Measurements from ENCODE around the gene CHRNG.
"Not testable (repeated sequence)": the region's sequence is repeated elsewhere in the genome, so short reads cannot be mapped to it uniquely, and the experiment has no call there.

Gene CHRNG

DNA sequence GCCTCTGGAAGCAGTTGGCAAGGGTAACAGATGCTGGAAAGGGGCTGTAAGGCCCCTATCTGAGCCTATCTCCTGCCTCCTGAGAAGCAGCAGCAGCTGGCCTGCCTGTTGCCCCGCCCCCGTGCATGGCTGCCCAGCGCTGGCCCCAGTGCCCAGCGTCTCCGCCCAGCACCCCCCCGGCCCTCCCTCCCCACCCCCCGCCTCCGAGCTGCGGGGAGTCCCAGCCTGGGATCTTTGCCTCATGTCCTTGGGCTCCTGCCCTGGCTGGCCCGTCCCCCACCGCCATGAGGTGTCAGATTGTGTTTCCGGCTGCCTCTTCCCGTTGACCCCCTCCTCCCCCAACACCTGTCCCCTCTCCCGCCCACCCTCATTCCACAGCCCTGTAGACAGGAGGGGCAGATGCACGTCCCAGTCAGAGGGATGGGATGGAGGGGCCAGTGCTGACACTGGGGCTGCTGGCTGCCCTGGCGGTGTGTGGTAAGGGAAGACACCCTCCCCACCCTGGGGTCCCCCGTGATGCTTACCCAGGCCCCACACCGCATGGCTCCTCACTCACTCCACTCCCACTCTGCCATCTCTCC is 13.6 kb upstream of the CHRNG start, which contains the start of gene CHRND:
Gene CHRND, plus strand, starts transcription at position 370 of the 581 bp plus-strand sequence. Its CDS starts 56 bp downstream, at position 426.
- DNase-seq (ENCODE audit: low read depth, low spot score): no peak

GRCh38 chr2:232526372-232526941 is 13.0 kb upstream of the CHRNG start:
- no peak for DNase-seq (ENCODE audit: low read depth, low spot score)
- no peak overlapping the region for H3K27ac ChIP-seq

More for the DNA sequence above, 13.6 kb upstream of the CHRNG start, which contains the start of gene CHRND:
- no peak within 1 kb of the TSS for H3K27ac ChIP-seq

DNA sequence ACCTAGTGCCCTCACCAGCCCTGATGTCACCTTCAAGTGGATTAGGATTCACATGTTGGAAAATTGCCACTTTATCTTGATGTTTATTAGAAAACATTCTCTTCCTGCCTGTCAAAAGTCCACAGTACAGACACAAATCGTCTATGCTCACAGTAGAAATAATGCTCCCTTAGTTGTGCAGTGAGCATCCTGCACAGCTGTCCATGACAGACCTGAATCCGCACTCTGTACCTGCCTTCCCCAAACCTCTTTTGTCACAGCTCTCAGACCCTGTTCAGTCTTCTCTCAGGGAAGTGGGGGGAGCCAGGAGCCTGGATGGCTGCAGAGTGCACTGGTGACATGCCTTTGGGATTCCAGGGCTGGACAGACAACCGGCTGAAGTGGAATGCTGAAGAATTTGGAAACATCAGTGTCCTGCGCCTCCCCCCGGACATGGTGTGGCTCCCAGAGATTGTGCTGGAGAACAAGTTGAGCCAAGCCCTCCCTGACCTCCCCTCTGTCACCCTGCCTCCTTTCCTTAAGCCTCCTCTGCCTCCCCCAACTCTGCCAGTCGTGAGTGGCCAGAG is 11.5 kb upstream of the CHRNG start:
- DNase-seq (ENCODE audit: low read depth, low spot score): no peak
- H3K27ac ChIP-seq: no peak overlapping the region

DNA sequence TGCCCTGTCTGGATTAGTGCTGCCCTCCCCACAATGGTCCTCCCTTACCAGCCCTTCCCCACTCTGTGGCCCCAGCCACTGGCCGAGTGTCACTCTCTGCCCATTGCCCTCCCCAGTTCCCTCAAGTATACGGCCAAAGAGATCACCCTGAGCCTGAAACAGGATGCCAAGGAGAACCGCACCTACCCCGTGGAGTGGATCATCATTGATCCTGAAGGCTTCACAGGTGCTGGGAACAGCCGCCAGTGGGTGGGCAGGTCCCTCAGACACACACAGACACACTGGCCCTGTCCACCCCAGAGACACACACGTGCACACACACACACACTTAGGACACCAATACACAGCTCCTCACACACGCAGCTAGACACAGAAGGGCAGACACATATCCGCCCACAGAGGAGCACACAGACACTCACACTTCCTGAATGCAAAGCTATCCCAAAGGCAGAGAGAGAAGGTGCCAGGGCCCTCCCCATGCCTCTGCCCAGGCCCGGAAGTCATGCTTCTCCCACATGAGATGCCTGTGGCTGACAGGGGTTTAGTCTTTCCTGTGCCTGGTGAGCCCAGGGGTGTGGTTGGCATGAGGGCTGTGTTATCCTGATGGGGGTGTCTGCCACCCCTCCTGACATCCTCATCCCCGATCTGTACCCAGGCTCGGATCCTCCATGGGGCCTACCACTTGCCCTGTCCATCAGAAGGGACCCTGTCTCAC is 10.6 kb upstream of the CHRNG start:
- no peak for DNase-seq (ENCODE audit: low read depth, low spot score)
- H3K27ac ChIP-seq: no peak overlapping the region

DNA sequence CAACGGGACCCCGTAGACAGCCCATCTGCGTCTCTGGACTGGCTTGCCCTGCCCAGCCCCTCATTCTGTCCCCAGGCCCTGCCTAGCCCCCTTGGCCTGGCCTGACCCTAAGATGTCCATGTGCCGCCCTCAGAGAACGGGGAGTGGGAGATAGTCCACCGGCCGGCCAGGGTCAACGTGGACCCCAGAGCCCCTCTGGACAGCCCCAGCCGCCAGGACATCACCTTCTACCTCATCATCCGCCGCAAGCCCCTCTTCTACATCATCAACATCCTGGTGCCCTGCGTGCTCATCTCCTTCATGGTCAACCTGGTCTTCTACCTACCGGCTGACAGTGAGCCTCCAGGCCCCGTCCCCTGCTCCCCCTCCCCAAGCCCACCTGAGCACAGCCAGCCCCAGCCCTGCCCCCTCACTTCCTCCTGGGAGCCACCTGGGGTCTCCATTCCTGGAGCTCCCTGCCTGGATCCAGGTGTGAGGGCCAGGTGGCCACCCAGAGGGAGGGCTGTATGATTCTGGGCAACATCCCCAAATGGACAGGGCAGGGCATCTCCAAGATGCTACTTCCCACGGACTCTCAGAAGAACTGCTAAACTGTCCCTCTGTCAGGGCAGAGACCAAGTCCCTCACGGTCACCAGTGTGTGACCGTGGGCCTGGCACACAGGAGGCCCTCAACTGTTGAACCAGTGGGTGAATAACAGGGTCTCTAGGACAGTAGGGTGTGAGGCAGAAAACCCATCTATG is 9.5 kb upstream of the CHRNG start:
- no peak for DNase-seq (ENCODE audit: low read depth, low spot score)
- no peak overlapping the region for H3K27ac ChIP-seq

DNA sequence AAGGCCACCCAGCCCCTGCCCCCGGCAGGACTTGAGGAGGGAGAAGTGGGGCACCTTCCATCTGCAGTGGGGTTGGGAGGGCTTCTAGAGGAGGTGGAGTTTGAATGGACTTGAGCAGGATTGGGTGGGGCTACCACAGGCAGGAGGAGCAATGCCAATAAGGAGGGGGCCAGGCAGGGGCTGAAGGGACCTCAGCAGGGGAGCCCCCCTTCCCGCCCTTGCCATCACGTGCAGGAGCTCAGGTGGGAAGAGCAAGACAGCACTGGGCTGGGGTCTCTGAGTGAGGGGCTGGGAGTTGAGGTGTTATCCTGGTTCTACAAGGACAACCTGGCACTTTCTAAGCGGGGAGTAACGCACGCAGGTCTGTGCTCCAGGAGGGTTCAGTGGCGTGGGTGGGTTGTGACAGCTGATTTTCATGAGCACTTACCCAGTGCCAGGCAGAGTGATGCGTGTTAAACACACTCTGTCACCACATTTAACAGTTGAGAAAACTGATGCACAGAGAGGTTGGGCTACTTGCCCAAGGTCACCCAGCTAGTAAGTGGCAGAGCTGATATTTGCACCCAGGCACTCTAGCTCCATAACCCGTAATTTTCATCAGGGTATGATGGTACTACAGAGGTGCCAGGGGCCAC is 8.7 kb upstream of the CHRNG start:
- no peak for DNase-seq (ENCODE audit: low read depth, low spot score)
- no peak overlapping the region for H3K27ac ChIP-seq

DNA sequence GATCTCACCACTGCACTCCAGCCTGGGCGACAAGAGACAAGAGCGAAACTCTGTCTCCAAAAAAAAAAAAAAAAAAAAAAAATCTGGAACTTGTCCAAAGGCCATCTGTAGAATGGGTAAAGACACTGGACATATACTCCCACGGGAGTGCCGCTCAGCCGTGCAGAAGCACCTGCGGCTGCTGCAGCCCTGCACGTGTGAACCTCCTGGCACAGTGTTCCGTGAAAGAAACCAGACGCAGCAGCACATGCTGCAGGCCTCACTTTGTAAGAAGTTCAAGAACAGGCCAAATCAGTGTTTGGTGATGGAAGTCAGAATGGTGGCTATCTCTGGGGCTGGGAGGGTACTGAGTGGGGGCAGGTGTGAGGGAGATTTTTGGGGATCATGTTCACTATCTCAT is 7.1 kb upstream of the CHRNG start:
- no peak overlapping the region for H3K27ac ChIP-seq
- DNase-seq (ENCODE audit: low read depth, low spot score): no peak

GRCh38 chr2:232532821-232533220 is 6.7 kb upstream of the CHRNG start:
- DNase-seq (ENCODE audit: low read depth, low spot score); H3K27ac ChIP-seq: not testable (repeated sequence)

GRCh38 chr2:232533944-232534710 is 5.4 kb upstream of the CHRNG start:
- no peak for DNase-seq (ENCODE audit: low read depth, low spot score)
- no peak overlapping the region for H3K27ac ChIP-seq

GRCh38 chr2:232534940-232535651 is 4.4 kb upstream of the CHRNG start:
- DNase-seq (ENCODE audit: low read depth, low spot score): no peak

DNA sequence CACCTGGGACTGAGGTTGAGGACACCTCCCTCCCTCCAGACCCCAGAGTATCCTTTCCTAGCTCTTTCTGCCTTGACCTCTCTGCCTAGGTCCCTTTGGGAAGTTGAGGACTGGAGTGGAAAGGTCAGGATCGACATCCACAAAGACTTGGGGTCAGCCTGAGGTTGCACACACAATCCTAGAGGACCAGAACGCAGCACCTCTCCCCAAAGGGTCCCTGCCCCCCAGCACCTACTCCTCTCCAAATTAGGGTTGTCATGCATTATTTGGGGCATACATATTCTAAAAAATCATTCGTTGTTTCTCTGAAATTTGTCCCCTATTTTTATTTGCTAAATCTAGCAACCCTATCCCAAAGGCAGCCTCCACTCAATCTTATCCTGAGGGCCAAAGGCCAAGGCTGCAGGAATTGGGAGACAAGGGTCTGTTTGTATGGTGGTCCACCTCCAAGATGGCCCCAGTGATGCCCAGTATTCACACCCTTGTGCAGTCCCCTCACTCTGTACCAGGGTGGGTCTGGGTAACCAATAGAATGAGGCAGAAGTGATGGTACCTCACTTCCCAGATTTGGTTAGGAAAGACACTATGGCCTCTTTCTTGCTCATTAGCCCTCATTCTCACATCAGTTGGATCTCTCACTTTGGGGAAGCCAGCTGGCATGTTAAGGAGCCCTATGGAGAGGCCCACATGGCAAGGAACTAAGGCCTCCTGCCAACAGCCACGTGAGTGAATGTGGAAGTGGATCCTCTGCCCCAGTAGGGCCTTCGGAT is 3.5 kb upstream of the CHRNG start:
- DNase-seq (ENCODE audit: low read depth, low spot score): no peak
- H3K27ac ChIP-seq: no peak overlapping the region

More at GRCh38 chr2:232534940-232535651, 4.4 kb upstream of the CHRNG start:
- H3K27ac ChIP-seq: no peak overlapping the region

GRCh38 chr2:232537079-232537478 is 2.4 kb upstream of the CHRNG start:
- no peak overlapping the region for H3K27ac ChIP-seq
- DNase-seq (ENCODE audit: low read depth, low spot score): no peak

GRCh38 chr2:232537499-232537898 is 2.0 kb upstream of the CHRNG start:
- no peak overlapping the region for H3K27ac ChIP-seq
- no peak for DNase-seq (ENCODE audit: low read depth, low spot score)

- DNase-seq (ENCODE audit: low read depth, low spot score): no peak
- H3K27ac ChIP-seq: no peak overlapping the region
These were observed 821 bp upstream of the CHRNG start for GRCh38 chr2:232538671-232539070.

- DNase-seq (ENCODE audit: low read depth, low spot score): no peak
- no peak overlapping the region for H3K27ac ChIP-seq
These were observed 1.0 kb downstream of the CHRNG start for GRCh38 chr2:232540441-232541041.

DNA sequence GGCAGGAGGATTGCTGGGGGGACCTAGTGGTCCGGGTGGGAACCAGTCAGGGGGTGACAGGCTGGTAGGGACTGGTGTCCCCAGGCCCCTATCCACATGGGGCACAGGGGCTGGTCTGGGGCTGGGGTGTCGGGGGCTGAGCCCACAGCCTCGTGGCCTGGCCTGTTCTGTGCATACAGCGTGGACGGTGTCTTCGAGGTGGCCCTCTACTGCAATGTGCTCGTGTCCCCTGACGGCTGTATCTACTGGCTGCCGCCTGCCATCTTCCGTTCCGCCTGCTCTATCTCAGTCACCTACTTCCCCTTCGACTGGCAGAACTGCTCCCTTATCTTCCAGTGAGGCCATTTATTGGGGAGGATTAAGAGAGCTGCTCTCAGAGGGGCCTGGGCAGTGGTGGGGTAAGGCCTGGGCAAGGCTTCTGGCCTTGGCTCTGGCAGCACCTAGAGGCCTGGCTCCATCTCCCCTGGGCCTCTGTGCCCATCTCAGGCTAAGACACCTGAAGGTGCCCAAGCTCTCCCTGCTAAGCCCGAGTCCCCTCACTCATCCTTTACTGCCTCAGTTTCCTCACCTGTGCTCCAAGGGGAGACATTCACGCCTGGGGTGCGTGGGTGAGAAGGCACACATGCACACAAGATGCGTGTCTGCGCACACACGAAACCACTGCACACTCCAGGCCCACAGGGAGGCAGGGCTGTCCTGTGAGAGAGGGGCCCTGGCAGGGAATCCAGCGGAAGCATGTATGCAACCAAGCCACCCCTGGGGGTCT is 1.9 kb downstream of the CHRNG start:
- H3K27ac ChIP-seq: no peak overlapping the region
- no peak for DNase-seq (ENCODE audit: low read depth, low spot score)
